Caco-2 (cell line): Measurements from ENCODE around the gene SECISBP2. TPM values are rescaled to one million over a fixed set of nuclear protein-coding genes. Genes with fewer than 3 reads are reported as not detected.

Source experiments
- BruUV-seq: library from RNA; stranded (reverse); fragments of 400-500 nt; replicated peaks from 2 replicates; lab custom pipeline; 2021; lab: Mats Ljungman, UMichigan
- CTCF ChIA-PET: fragments of 300-600 bp; sonication (Branson Sonifier 250); formaldehyde crosslinking; loops from one replicate; lab custom pipeline; 2022; ENCODE audit warnings: antibody characterized with exemption; lab: Charles Lee
- POLR2A ChIA-PET: fragments of 300-600 bp; sonication (Branson Sonifier 250); formaldehyde crosslinking; loops from one replicate; lab custom pipeline; 2022; ENCODE audit warnings: antibody characterized with exemption; lab: Charles Lee
- DNase-seq, 2 experiments: peaks; one replicate each; pipeline versions ENCODE4 v3.0.0 to v3.0.0-alpha.2; 2020 to 2022
- H3K27me3 ChIP-seq: replicated peaks from 2 replicates; pipeline ENCODE4 v1.6.0; 2011; ENCODE audit warnings: low read length; ENCODE audit not compliant: control insufficient read depth, insufficient read depth
- H3K36me3 ChIP-seq: 2 replicates; pipeline ENCODE4 v1.5.1; 2011; ENCODE audit warnings: low read length; ENCODE audit not compliant: control insufficient read depth, insufficient read depth
- H3K4me1 ChIP-seq: fragments of 250-450 bp; sonication (Bioruptor Pico); 2 replicates; pipeline ENCODE4 v1.5.1; 2020; ENCODE audit warnings: mild to moderate bottlenecking
- H3K4me3 ChIP-seq: 2 replicates; pipeline ENCODE4 v1.5.1; 2011; ENCODE audit warnings: low read depth, mild to moderate bottlenecking, control low read depth, low read length
- H3K9me3 ChIP-seq: fragments of 250-450 bp; sonication (Bioruptor Pico); 2 replicates; pipeline ENCODE4 v1.5.1; 2020; ENCODE audit warnings: mild to moderate bottlenecking, moderate library complexity
- H3K27ac Mint-ChIP-seq: one replicate; pipeline ENCODE4 v1.8.0; 2022; ENCODE audit warnings: mixed read lengths; ENCODE audit not compliant: unreplicated experiment
- H3K27me3 Mint-ChIP-seq: one replicate; pipeline ENCODE4 v1.8.0; 2022; ENCODE audit warnings: mixed read lengths; ENCODE audit not compliant: insufficient read depth, unreplicated experiment
- H3K36me3 Mint-ChIP-seq: one replicate; pipeline ENCODE4 v1.8.0; 2022; ENCODE audit warnings: mild to moderate bottlenecking, mixed read lengths; ENCODE audit not compliant: insufficient read depth, unreplicated experiment
- H3K4me1 Mint-ChIP-seq: one replicate; pipeline ENCODE4 v1.8.0; 2022; ENCODE audit warnings: low read depth, mixed read lengths; ENCODE audit not compliant: unreplicated experiment
- H3K4me3 Mint-ChIP-seq: one replicate; pipeline ENCODE4 v1.8.0; 2022; ENCODE audit warnings: mild to moderate bottlenecking, moderate library complexity, mixed read lengths; ENCODE audit not compliant: unreplicated experiment
- H3K9me3 Mint-ChIP-seq: one replicate; pipeline ENCODE4 v1.8.0; 2022; ENCODE audit warnings: mixed read lengths; ENCODE audit not compliant: unreplicated experiment
- CTCF ChIP-seq, 2 experiments: fragments of 200-600 bp in 1 of 2; IDR thresholded peaks; 1 replicate in 1 of 2; 2 replicates in 1 of 2; pipeline versions ENCODE4 v1.5.1 to v1.8.0; 2011 to 2022; ENCODE audit warnings: antibody characterized with exemption in 1 of 2, control low read depth in 1 of 2, inconsistent platforms in 1 of 2, low read depth in 1 of 2, low read length in 1 of 2, mild to moderate bottlenecking in 1 of 2, moderate library complexity in 1 of 2; ENCODE audit not compliant: insufficient read depth in 1 of 2, severe bottlenecking in 1 of 2, unreplicated experiment in 1 of 2
- intact Hi-C: fragments of 100-400 bp; cut with micrococcal nuclease; formaldehyde crosslinking; loops from one replicate; pipeline ENCODE4 v1.10.0; 2022; ENCODE audit not compliant: unreplicated experiment
- total RNA-seq: library from RNA; stranded (reverse); gene quantifications from 2 replicates; pipeline ENCODE4 v1.2.3, GENCODE V29; 2022

The SECISBP2 gene
- total RNA-seq, 1 experiment from 2014 or later, result 21.0 TPM

DNA sequence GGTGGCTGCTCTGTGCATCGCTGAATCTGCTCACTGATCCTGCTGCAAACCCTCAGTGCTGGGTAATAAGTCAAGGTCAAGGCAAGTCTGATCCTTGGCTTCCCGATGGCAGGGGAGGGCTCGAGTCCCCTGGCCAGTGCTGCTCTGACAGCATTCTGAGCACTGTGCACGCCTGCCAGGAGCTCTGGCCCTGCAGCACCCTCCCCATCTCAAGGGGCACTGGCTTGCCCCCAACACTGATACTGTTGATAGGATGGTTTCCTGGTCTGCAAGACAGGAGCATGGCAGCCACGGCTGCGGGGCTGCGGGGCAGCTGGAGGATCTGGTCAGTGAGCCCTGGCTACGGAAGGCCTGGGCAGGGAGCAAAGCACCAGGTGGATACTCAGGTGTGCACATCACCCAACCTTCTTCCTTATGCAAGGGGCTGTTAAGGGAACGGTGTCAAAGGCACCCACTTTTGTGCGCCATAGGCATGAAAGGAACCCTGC lies 71.8 kb downstream of the SECISBP2 start:
- no TSS peak for BruUV-seq
- no peaks in the 10 kb centered on the region for H3K36me3 ChIP-seq
- no peaks in the 10 kb centered on the region for H3K27me3 Mint-ChIP-seq
- no peaks in the 10 kb centered on the region for H3K9me3 ChIP-seq
- TF ChIP-seq CTCF (IDR thresholded peaks at IDR 0.05; ENCODE audit: insufficient read depth in 1 of 2, low read depth in 1 of 2, low read length in 1 of 2, severe bottlenecking in 1 of 2, unreplicated experiment in 1 of 2), result no peak
- POLR2A ChIA-PET, result no interaction called here
- CTCF ChIA-PET, result no interaction called here
- intact Hi-C loops, result no loop called here
- H3K4me1 ChIP-seq, result peaks cover 4% of the 10 kb centered on the region; the same call in 1 of the 2 replicates
- H3K4me1 Mint-ChIP-seq, result no peaks in the 10 kb centered on the region
- DNase-seq, result no peak
- no peak overlapping the region for H3K4me3 ChIP-seq
- H3K36me3 Mint-ChIP-seq, result peaks cover 7% of the 10 kb centered on the region
- no peak overlapping the region for H3K27ac Mint-ChIP-seq
- no peaks in the 10 kb centered on the region for H3K27me3 ChIP-seq
- no peaks in the 10 kb centered on the region for H3K9me3 Mint-ChIP-seq
- no peak overlapping the region for H3K4me3 Mint-ChIP-seq

DNA sequence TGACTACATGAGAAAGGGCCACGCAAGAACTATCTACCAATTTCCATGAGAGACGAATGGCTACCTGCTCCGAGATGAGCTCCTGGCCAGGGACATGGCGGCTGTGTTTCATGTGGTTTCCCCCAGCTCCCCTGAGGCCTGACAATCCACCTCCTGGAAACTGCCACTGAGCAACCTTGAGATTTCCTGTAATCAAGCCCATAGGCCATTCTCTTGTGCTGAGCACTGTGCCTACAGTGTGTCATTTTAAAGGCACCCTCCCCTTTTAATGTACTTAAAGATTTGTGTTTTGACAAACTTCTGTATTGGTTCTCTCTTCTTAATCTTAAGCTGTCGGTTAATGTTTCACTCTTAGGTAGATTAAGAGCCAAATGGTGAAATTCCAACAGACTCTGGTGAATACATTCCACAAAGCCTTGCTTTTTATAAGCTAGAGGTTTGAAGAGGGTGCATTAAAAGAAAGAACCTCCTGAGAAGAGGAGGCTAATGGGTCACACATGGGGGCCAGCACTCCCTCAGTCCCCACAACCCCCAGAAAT lies 72.3 kb downstream of the SECISBP2 start:
- BruUV-seq, result no TSS peak
- Histone ChIP-seq H3K9me3 (no peaks in the 10 kb centered on the region), H3K27me3 (no peaks in the 10 kb centered on the region), H3K4me3 (no peak overlapping the region), H3K36me3 (no peaks in the 10 kb centered on the region), H3K4me1 (peaks cover 4% of the 10 kb centered on the region; the same call in 1 of the 2 replicates)
- DNase-seq, result no peak
- intact Hi-C loops, result no loop called here
- ChIA-PET POLR2A (no interaction called here), CTCF (no interaction called here)
- no peak for TF ChIP-seq CTCF (IDR thresholded peaks at IDR 0.05; ENCODE audit: insufficient read depth in 1 of 2, low read depth in 1 of 2, low read length in 1 of 2, severe bottlenecking in 1 of 2, unreplicated experiment in 1 of 2)
- no peaks in the 10 kb centered on the region for H3K27me3 Mint-ChIP-seq
- H3K27ac Mint-ChIP-seq, result no peak overlapping the region
- H3K36me3 Mint-ChIP-seq, result peaks cover 7% of the 10 kb centered on the region
- no peak overlapping the region for H3K4me3 Mint-ChIP-seq
- no peaks in the 10 kb centered on the region for H3K4me1 Mint-ChIP-seq
- no peaks in the 10 kb centered on the region for H3K9me3 Mint-ChIP-seq

- Histone ChIP-seq H3K4me1 (peaks cover 4% of the 10 kb centered on the region; the same call in 1 of the 2 replicates), H3K9me3 (no peaks in the 10 kb centered on the region), H3K4me3 (no peak overlapping the region), H3K36me3 (no peaks in the 10 kb centered on the region), H3K27me3 (no peaks in the 10 kb centered on the region)
- Mint-ChIP-seq H3K27ac (no peak overlapping the region), H3K36me3 (peaks cover 7% of the 10 kb centered on the region), H3K4me3 (no peak overlapping the region), H3K4me1 (no peaks in the 10 kb centered on the region), H3K27me3 (no peaks in the 10 kb centered on the region), H3K9me3 (no peaks in the 10 kb centered on the region)
- intact Hi-C loops, result no loop called here
- CTCF ChIA-PET, result no interaction called here
- BruUV-seq, result no TSS peak
- POLR2A ChIA-PET, result no interaction called here
- no peak for TF ChIP-seq CTCF (IDR thresholded peaks at IDR 0.05; ENCODE audit: insufficient read depth in 1 of 2, low read depth in 1 of 2, low read length in 1 of 2, severe bottlenecking in 1 of 2, unreplicated experiment in 1 of 2)
- no peak for DNase-seq
Observed at GRCh38 chr9:89391585-89391984, 73.3 kb downstream of the SECISBP2 start.
